Stimulated activated CD4-positive, alpha-beta T cell treated with anti-CD3 and anti-CD28 coated beads, Interleukin-12 subunit alpha, Interleukin-12 subunit beta, amount 100 ng/mL, for 24 hours (primary cell): ENCODE measurements around the gene CSRP1.
"Not testable (repeated sequence)": the region's sequence is repeated elsewhere in the genome, so short reads cannot be mapped to it uniquely, and the experiment has no call there.

Source experiments
- DNase-seq, 2 experiments: peaks; one replicate each; pipeline ENCODE4 v3.0.0-alpha.2; 2020; ENCODE audit warnings: low read depth in 2 of 2

Gene CSRP1

DNA sequence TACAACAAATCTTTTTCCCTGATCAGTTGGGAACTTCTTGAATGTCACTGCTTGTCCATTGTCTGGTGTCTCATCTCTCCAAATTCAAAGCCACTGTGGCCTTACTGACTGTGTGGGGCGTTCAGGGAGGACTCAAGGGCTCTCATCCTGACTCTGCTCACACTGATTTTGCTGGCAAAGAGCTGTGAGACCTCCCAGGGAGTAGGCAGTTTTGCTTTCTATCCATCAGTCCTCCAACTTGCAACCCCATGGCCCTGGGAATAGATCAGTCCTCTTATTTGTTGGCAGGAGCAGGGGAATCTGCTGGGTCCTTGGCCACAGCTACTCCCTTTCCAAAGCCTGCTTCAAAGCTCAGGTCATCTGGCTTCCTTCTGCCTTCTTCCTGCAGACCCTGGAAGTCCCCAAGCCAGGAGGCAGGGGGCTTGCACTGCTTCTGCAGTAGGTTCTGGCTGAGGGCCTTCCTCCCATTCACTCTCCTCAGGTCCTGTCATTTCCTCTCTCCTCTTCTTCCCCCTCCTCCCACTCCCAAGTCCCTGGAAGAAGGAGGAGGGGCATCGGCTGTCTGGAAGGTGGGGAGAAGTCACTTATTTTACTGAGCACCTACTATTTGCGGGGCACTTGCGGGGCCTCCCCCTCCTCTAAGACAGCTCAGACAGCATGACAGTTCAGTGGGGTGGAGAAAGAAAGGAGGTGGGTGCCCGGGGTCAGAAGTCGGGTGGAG lies 31.1 kb upstream of the CSRP1 start:
- no peak for DNase-seq

DNA sequence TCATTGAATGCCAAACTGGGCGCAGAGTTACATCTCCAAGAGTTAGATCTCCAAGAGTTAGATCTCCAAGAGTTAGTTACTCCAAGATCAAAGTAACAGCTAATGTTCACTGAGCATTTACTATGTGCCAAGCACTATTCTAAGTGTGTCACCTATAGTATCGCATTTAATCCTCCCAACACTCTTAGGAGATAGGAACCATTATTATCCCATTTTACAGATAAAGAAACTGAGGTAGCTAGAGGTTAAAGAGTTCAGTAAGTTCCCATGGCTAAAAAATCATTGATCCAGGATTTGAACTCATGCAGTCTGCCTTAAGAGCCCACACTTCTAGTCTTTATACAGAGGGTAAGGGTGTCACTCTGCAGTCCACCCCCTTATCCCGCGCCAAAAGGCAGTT lies 30.5 kb upstream of the CSRP1 start:
- DNase-seq = no peak

DNA sequence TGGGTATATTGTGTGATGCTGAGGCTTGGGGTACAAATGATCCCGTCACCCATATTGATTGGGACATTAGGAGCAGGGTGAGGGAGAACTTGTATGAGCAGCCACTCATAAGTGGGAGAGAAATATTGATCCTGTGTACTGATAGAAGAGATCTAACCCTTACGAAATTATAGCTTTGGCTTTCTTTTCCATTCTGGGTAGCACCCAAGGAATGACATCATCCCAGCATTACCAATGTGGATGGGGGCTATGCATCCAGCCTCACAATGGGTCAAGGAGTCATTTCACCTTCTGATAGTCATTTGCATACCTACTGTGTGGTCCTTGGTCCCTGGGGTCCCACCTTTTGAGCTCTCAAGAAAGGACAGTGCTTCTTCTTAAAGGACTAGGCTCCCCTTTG lies 30.1 kb upstream of the CSRP1 start:
- DNase-seq = no peak

DNA sequence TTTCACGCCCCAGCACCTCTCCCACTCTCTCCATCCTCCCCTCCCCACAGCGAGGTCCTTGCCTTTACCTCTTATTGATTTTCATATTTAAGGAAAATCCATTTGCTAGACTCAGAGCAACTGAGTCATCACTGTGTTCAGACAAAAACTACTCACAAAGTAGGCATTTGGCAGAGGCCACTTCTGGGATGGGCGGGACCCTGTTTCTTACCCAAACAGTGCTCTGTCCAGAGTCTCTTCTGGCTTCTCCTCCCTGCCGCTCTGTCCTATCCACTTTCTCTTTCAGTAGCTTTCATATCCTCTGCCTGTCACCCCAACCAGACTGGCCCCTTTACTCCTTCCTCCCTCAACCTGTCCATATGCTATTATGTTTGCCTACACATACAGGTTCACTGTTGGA lies 29.6 kb upstream of the CSRP1 start:
- no peak for DNase-seq

DNA sequence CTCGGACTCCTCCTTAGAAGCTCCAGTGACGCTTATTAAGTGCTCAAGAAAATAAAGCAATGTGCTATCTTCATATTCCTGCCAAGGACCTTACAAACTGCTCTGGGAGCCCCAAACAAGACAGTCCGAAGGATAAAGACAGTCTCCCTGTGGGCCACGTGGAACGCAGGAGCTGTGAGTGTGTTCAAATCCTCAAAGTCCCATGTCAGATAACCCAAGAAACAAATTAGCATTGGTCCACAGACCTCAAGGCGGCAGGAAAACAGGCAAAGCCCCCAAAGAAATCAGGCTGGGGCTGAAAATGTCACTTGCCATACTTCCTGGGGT lies 29.0 kb upstream of the CSRP1 start:
- DNase-seq = no peak

DNA sequence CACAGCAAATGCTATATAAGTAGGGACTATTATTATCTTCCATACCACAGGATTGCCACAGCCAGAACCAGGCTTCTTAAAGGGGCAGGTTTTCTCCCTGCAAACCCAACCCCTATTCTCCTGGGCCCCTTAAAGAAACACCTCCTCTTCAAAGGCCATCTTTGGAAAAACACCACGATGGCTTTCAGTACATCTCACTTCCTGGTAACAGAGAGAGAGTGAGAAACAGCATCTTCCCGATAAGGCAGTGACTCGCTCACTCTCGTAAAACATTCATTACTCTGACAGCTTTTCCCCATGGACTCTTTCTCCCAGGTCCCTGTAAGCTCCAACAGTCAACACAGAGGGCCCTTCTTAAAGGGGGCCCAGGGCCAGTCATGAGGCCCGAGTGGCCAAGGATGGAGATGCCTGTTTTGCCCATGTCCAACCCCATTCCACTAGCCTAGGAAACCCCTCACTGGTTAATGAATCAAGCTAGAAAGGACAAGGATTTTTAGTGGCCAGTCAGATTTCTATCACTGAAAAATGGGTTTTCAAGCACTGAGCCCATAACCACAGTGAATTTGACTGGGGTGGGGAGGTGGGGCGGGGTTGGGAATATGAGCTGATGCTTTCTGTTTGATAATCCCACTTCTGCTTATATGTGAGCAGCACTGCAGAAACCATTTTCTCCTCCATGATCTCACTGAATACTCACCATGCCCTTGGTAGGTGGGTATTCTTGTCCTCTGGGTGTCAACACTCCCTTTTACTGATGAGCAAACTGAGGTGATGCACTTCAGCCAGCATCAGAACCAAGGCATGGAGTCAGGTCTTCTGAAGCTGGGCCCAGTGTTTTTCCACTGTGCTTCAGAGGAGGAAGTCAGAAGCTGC lies 28.4 kb upstream of the CSRP1 start:
- DNase-seq = no peak

DNA sequence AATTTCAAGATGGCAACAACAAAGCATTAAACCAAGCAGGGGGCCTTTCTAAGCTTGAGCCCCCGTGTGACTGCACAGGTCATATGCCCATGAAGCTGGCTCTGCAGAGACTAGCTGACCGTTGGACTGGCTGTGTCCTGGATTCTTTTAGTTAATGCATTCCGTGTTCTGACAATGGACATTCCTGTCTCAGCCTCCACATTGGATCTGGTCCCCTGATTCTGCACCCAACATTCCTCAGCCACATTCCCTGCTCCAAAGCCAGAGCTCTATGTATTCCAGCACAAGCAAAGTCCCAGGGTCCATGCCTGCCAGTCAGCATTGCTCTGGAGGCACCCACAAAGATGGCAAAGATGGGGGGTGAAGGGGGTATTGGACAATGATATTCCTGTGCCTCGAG lies 26.9 kb upstream of the CSRP1 start:
- no peak for DNase-seq

DNA sequence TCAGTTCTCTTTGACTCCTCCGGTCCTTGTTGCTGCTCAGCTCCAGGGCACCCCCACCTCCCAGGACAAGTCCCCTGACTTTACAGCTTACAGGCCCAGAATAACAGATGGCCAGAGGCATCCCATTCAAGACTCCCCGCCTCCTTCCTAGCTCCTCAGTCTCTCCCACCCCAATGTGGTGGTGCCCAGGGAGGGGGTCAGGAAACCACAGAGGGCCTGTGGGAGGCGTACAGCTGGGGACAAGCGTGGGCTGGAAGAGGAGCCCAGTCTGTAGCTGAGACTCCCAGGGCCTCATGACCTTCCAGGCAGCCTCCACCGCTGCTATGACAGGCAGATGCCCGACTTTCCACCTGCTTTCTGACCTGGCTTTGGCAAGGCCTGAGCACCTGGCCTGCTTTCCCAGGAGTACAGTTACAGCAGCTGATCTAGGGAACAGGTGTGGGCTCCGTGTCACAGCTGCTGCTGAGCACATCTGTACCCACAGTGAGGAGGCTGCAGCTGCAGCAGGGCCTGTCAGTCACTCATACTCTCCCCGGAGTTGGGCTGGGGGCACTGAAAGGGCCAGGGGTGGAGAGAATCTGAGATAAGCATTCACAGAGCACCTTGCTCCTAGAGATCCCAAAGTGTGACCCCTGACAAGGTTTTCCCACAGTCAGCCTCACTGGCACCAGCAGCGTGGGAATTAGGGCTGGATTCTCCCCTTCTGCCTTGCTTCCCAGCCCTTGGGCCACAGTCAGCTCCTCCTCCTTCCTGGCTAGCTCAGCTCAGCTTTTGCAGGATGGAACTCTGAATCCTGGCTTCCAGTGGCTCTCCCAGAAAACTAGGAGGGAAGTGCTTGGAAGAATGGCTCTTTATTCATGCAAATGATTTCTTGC lies 24.9 kb upstream of the CSRP1 start:
- DNase-seq = no peak

DNA sequence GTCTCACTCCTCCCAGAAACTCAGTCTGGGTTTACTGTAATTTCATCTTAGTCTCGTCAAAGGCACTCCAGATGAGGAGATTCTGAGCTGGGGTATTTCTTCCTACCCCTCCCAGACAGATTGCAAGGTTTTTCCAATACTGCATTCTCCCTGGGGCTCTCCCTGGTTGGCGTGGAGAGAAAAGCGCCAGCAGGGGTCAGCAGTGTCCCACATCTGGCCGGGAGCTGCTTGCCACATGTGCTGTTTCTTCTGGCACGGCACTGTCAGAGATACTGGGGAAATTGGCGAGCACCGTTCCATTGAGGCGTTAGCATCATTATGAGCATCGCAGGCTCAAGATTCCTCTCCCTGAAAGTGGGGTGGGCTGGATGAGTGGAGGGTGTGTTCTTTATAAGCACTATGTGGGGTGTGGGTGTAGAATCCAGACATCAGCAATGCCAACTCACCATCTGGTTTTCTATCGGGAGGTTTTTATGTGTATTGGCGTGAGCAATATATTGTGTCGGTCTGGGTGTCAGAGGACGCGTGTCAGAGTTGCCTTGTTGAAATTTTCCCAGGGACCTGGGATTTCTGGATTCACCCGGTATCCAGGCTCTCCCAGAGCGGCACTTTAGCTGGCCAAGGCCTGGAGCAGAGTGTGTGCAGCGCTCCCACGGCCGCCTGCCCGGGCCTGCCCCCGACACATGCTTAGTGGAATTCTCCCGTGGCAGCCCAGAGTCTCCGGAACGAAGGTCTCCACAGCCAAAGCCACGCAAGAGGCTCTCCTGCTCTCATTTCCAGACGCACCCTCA lies 24.0 kb upstream of the CSRP1 start:
- DNase-seq = peak in 1 of 2 experiments; percentile 52

DNA sequence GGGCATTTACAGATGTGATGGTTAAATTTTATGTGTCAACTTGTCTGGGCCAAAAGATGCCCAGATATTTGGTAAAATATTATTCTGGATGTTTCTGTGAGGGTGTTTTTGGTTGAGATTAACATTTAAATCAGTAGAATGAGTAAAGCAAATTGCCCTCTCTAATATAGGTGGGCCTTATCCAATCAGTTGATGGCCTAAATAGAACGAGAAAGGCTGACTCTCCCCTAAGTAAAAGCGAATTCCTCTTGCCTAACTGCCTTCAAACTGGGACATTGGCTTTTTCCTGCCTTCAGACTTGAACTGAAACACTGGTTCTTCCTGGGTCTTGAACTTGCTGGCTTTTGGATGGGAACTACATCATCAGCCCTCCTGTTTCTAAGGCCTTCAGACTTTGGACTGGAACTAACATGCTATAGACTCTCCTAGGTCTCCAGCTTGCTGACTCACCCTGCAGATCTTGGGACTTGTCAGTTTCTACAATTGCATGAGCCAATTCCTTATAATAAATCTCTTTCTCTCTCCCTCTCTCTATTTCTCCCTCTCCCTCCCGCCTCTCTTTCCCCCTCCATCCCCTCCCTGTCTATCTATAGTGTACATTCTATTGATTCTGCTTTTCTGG lies 21.8 kb upstream of the CSRP1 start:
- no peak for DNase-seq

DNA sequence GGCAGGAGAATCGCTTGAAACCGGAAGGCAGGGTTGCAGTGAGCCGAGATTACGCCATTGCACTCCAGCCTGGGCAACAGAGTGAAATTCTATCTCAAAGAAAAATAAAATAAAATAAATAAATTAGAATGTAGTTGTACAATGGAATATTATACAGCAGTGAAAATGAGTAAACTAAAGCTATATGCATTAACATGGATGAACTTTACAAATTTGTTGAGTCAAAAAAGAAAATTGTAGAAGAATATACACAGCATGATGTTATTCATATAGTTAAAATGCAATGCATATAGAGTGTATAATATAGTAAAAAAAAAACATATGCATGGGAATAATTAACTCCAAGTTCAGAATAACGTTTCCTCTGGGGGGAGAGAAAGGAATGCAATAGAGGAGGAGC lies 21.0 kb upstream of the CSRP1 start:
- no peak for DNase-seq

DNA sequence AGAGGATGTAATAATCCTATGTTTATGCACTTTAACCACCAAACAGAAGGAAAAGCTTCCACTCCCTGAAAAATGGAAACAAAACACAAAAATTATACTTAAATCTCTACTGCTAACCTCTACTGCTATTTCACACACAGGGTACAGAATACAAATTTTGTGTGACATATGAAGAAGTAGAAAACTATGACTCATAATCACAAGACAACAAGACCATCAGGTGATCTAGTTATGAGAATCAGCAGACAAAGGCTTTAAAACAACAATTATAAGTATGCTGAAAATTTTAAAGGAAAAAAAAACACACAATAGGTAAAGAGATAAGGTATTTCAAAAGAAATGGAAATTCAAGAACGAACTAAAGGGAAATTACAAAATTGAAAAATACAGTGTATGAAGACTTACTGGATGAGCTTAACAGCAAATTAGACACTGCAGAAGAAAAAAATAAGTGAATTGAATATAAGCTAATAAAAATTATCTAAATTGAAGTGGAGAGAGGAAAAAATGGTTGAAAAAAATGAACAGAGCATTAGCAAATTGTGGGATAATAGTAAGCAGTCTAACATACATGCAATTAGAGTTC lies 18.4 kb upstream of the CSRP1 start:
- DNase-seq = no peak

DNA sequence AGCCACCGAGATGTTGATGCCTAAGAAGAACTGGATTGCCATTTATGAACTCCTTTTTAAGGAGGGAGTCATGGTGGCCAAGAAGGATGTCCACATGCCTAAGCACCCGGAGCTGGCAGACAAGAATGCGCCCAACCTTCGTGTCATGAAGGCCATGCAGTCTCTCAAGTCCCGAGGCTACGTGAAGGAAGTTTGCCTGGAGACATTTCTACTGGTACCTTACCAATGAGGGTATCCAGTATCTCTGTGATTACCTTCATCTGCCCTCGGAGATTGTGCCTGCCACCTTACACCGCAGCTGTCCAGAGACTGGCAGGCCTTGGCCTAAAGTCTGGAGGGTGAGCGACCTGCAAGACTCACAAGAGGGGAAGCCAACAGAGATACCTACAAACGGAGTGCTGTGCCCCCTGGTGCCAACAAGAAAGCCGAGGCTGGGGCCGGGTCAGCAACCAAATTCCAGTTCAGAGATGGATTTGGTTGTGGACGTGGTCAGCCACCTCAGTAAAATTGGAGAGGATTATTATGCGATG lies 13.2 kb upstream of the CSRP1 start:
- not testable (repeated sequence) for DNase-seq

DNA sequence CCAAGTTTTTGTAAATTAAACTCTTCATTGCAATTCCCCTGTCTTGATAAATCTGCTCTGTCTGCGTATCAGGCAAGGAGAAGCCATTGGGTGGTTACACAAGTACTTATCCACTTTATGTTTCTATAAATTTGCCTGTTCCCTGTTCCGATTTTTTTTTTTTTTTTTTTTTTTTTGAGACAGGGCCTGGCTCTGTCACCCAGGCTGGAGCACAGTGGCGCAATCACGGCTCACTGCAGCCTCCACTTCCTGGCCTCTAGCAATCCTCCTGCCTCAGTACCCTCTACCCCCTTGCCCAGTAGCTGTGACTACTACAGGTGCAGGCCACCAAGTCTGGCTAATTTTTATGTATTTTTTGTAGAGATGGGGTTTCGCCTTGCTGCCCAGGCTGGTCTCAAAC lies 11.1 kb upstream of the CSRP1 start:
- DNase-seq = no peak

DNA sequence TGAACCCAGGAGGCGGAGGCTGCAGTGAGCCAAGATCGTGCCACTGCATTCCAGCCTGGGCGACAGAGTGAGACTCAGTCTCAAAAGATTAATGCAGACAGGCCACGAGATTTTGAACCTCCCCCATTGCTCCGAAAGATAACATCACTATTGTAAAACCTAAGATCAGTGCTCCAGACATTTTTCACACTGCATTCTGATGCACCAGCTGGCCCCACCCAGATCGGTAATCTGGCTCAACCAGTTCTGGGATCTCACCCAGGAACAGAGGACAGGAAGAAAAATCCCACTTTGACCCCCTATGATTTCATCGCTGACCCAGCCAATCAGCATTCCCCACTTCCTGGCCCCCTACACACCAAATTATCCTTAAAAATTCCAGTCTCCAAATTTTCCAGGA lies 10.7 kb upstream of the CSRP1 start:
- DNase-seq = no peak

DNA sequence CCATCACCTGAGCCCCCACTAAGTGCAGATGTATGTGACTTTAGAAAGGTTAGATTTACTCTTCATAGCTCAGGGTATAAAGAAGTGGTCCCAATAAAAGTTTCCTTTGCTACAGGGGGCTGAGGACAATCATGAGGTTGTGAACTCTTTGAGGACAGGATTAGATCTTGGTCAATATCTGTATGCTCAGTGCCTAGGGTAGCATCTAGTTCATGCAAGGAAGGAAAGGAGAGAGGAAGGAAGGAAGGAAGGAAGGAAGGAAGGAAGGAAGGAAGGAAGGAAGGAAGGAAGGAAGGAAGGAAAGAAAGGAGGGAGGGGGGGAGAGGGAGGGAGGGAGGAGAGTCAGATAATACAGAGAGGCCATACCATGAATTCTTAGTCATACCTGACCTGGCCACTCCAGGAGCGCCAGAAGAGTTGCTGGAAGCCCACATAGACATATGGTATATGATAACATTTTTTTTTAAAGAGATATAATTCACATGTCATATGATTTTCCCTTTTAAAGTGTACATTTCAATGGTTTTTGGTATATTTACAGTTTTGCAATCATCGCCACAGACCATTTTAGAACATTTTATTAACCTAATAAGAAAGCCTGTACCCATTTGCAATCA lies 9.7 kb upstream of the CSRP1 start:
- DNase-seq = no peak

DNA sequence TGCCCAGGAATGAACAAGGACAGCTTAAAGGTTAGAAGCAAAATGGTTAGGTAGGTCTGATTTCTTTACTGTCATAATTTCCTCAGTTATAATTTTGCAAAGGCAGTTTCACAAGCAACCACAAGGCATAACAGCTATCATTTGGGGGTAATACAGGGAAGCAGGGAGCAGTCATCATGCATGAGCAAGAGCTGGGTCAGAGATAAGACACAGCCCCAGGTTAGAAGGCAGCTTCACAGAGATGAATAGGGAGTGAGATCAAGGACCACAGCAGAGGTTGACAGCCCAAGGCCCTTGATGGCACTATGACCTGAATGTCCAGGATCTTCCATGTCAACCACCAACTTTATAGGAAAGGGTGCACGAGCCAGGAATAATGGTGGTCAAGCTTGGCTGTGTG lies 9.0 kb upstream of the CSRP1 start:
- no peak for DNase-seq

DNA sequence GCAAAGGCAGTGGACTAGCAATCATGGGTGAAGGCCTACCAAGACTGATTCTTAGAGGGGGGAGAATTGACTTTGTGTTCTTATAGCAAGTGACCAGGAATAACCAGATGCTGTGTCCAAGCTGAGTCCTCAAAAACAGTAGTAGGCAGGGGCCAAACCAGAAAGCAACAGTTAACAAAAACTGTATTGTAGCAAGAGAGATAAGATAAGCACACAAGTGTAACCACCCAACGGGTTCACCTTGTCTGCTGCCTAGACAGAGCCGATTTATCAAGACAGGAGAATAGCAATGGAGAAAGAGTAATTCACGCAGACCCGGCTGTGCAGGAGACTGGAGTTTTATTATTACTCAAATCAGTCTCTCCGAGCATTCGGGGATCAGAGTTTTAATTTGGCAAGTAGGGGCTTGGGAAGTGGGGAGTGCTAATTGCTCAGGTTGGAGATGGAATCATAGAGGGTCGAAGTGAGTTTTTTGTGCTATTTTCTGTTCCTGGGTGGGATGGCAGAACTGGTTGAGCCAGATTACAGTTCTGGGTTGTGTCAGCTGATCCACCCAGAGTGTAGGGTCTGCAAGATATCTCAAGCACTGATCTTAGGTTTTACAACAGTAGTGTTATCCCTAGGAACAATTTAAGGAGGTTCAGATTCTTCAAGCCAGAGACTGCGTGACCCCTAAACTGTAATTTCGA lies 8.3 kb upstream of the CSRP1 start:
- DNase-seq = no peak

DNA sequence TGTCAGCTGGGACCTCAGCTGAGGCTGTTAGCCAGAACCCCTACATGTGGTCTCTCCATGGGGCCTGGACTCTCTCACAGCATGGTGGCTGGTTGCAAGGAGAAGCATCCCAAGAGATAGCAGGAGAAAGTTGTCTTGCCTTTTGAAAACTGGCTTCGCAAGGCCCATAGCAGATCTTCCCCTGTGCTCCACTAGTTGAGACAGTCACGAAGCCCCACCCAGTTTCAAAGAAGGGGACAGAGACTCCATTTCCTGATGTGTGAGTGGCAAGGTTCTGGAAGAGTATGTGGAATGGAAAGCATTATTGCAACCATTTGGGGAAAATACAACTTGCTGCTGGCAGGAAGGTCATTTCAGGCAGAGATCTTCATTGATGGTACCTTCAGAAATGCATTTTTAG lies 7.5 kb upstream of the CSRP1 start:
- DNase-seq = no peak
